DMS114 treated with DMSO at 0.1 percent for 48 hours (cell line): ENCODE data around the gene PPP1R15B.

Experiments
- DNase-seq: peaks from one replicate; lab custom pipeline; 2025; ENCODE audit not compliant: unreplicated experiment; lab: John Stamatoyannopoulos, UW

The PPP1R15B gene

GRCh38 chr1:204411451-204412204, at the start of gene PPP1R15B:
Gene PPP1R15B, minus strand, starts transcription at chr1:204411817. Its CDS starts 406 bp downstream, at chr1:204411411.
- peak; percentile 95 for DNase-seq

DNA sequence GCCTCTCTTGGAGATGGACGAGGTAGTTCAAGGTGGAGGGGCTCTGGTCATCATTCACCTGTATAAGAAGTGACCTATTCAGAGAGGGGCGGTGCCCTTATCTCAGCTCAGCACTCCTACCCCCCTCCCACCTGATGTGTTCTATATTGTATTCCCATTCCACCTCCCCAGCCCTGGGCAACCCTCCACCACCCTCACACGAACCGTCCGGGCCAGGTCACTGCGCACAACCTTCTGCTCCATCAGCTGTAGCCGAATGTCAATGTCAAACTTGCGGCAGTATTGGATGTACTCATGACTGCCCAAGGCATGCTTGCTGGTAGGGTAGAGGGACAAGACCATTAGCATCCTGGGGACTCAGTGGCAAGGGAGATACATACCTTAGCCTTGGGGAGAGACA, 48.7 kb upstream of the PPP1R15B start:
- no peak for DNase-seq

DNA sequence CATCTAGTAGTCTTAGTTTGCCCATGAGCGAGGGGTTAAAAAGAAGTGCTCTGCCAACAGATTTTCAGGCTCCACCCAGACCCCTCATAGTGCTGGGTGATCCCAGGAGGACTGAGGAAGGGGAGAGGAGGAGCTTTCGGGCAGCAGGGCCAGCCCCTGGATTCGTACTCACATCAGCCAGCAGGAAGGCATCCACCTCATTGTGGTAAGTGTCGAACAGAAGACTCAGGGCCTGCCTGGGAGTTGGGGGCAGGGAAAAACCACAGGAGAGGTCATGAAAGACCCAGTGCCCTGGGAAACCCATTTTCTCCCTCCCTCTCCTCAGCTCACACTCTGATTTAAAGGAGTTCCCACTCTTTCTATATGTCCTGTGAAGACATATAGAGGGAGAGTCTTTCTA, 48.1 kb upstream of the PPP1R15B start:
- no peak for DNase-seq

DNA sequence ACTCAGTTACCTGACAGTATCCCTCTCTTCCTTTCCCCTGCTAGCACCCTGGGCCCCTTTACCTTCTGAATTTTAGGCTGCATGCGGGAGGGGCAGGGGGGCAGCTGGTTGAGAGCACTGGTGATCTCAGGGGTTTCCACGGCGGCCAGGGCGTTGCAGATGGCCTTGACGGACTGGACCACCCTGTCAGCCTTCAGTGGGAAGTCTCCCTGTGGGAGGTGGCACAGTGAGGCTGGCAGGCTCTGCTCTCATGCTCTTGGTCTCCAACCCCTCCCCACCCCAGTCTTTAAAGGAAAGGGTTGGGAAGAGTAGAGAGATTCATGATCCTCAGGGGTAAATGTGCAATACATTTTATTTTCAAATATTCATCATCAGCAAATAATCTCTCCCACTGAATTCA, 46.0 kb upstream of the PPP1R15B start:
- DNase-seq, result no peak

- no peak for DNase-seq
Measured at GRCh38 chr1:204456826-204457442, 45.3 kb upstream of the PPP1R15B start.

GRCh38 chr1:204455831-204456145, 44.2 kb upstream of the PPP1R15B start:
- no peak for DNase-seq

GRCh38 chr1:204455063-204455830, 43.6 kb upstream of the PPP1R15B start:
- DNase-seq, result no peak

DNA sequence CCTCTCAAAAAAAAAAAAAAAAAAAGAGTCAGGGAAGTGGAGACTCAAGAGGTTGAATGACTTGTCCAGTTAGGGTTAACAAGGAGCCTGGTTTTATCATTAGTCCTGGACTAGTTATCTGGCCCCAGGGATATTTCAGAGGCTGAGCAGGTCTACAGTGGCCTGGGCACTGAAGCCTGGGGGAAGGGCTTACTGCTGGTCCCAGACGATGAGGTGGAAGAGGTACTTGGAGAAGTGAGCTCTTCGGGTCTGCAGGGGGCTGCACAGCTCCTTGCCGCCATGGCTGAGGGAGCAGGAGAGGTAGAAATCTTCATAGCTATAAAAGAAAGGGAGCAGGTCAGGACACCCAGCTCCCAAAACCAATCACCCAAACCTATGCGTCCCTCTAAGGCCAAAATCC, 42.9 kb upstream of the PPP1R15B start:
- DNase-seq, result no peak

GRCh38 chr1:204453141-204453772, 41.6 kb upstream of the PPP1R15B start:
- DNase-seq, result no peak

GRCh38 chr1:204451352-204452124, 39.9 kb upstream of the PPP1R15B start:
- no peak for DNase-seq

DNA sequence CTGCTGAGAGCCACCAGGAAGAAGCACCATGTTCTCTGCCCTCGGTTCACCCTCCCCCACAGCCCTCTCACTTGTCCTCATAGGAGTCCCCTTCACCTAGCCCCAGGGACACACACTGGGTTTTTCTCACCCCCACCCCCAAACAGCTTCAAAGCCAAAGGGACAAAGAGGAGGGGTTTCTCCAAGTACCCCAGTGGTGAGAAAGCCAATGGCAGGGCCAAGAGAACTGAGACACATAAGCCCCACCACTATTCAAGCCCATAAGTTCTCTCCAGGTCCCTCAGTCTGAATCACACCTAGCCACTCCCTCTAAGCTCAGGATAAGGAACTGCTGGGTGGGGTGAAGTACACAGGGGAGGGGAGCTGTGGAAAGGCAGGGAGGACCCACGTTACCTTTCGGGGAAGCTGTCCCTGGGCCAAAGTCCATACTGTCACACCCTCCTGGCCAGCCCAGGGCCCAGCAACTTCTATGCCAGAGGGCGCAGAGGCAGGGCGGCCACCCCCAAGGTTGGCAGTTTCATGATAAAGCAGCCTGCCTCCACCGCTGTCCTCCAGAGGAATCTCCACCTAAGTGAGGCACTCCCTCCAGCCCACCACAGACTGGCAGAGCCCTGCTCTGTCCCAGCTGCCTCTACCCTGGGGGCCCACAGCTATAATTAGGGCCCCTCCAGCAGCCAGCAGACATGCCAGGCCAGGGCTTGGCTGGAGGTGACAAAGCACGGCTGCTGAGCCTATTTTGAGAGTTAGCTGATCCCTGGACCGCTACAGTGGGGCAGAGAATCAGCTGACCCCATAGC, 39.0 kb upstream of the PPP1R15B start:
- no peak for DNase-seq

DNA sequence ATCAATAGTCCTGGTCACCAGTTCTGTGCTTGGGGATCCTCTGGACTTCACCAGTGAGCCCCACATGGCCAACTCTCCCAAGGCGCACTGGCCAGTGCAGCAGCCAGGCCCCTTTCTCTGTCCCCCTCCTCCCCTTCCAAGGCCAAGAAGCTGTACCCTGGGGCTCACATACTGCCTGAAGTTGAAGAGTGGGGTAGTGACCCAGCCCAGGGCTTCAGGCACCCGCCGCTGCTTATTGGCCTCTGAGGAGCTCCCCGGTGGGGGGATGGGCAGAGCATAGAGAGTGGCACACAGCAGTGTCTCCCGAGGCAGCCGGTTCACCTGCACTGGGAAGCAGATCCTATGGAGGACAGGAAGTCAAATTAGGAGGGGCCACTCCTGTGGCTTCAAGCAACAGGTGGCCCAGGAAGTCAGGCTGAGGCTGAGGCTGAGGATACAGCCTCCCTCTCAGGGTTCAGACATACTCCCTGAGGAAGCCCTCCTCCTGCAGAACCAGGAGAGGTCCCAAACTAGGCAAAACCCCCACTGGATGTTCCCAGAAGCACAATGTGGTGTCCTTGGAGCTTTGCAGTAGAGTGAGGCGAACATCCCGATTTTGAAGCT, 38.2 kb upstream of the PPP1R15B start:
- no peak for DNase-seq

GRCh38 chr1:204448991-204449677, 37.5 kb upstream of the PPP1R15B start:
- DNase-seq, result no peak

DNA sequence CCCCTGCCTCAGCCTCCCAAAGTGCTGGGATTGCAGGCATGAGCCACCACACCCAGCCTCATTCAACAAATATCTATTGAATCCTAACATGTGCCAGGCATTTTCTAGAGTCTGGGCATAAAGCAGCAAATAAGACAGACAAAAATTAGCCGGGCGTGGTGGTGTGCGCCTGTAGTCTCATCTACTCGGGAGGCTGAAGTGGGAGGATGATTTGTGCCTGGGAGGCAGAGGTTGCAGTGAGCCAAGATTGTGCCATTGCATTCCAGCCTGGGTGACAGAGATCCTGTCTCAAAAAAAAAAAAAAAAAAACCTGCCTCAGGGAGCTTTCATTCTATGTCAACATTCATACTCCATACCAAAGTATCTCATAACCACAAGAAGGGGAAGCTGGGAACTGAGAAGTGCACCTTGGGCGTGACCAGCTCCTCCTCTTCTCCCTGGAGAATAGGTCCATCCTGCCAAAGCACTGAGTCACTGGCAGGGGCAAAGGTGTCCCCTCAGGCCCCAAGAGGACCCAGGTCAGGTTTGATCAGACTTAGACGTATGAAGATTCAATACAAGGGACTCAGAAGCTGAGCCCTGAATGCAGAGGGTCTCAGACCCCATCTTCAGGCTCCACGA, 36.8 kb upstream of the PPP1R15B start:
- DNase-seq, result no peak

- no peak for DNase-seq
Measured at GRCh38 chr1:204447736-204448135, 36.1 kb upstream of the PPP1R15B start.

DNA sequence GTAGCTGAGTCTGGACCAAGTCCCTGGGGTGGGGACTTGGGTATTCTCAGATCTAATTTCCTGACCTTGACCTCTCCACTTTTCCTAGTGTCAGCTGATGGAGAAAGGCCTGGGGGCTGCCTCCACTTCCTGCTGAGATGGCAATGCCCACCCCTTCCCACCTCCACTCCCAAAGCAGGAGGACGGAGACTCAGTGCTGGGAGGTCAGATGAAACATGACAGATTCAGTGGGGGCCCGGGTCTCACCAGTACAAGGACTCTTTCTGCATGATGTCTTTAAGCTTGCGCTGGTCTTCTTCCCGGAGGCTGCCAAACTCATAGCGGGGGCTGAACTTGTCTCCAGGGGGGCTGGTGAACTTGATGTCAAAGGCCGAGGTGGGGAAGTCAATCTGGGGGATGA, 35.6 kb upstream of the PPP1R15B start:
- DNase-seq, result no peak

GRCh38 chr1:204446413-204447111, 34.9 kb upstream of the PPP1R15B start:
- DNase-seq, result peak; percentile 26

DNA sequence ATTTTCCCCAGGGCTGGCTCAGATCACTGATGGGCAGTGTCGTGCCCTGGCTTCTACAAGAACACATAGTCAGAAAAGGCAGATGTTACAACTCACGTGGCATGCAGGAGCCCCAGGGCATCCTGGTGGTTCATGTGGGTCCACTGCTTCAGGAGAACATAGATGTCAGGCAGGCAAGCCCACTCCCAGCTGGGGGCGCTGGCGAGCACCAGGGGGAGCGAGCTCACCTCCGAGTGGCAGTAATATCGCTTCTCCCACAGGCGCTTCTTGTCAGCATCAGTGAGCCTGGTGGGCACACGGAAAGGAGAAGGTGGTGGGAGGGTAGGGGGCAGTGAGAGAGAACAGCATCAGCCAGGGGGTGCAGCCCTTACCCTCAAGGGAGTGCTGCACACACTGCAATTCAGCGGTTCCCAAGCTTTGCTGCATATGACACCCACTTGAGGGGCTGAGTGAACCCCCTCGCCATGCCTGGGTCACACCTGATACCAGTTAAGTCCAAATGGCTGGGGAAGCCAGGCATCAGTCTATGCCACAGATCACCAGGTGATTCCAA, 34.3 kb upstream of the PPP1R15B start:
- DNase-seq, result no peak
